ENCODE data around the gene RBM20. TPM values are rescaled to one million over a fixed set of nuclear protein-coding genes. Genes with fewer than 3 reads are reported as not detected.
A peak's percentile ranks its signal among the peaks of the same experiment; 100 is the strongest.
"Not testable (repeated sequence)": the region's sequence is repeated elsewhere in the genome, so short reads cannot be mapped to it uniquely, and the experiment has no call there.

RBM20 gene
- polyA plus RNA-seq, 3 donors, result not detected

- Histone ChIP-seq H3K4me1 (ENCODE audit: control insufficient read depth in 1 of 2, insufficient read depth in 2 of 2, low read length in 2 of 2) (no peaks in the 10 kb centered on the region), H3K4me3 (replicated peaks in 1 of 3; ENCODE audit: low read depth in 2 of 3, low read length in 3 of 3) (no peak overlapping the region), H3K9me3 (replicated peaks in 1 of 2; ENCODE audit: control insufficient read depth in 1 of 2, insufficient read depth in 1 of 2, low read length in 2 of 2) (no peaks in the 10 kb centered on the region), H4K20me1 (ENCODE audit: insufficient read depth, low read length) (no peaks in the 10 kb centered on the region), H3K36me3 (replicated peaks in 1 of 2; ENCODE audit: control insufficient read depth in 1 of 2, insufficient read depth in 2 of 2, low read length in 2 of 2) (peaks cover 14 to 28% of the 10 kb centered on the region in 2 donors), H3K27ac (ENCODE audit: low read depth in 1 of 2, low read length in 2 of 2) (no peak overlapping the region), H3K9ac (ENCODE audit: insufficient read depth, low read length, poor library complexity, severe bottlenecking) (no peak overlapping the region), H3K79me2 (ENCODE audit: insufficient read depth, low read length) (no peaks in the 10 kb centered on the region), H2AFZ (ENCODE audit: insufficient read depth, low read depth, low read length, poor library complexity, severe bottlenecking) (no peak overlapping the region), H3K4me2 (replicated peaks; ENCODE audit: extremely low read depth, low read length, poor library complexity, severe bottlenecking) (no peak overlapping the region), H3K27me3 (ENCODE audit: control insufficient read depth in 2 of 2, insufficient read depth in 2 of 2, low read length in 2 of 2) (no peaks in the 10 kb centered on the region)
- 36% methylated on average over 2 of the region's 3 CpGs for WGBS (ENCODE audit: insufficient coverage)
- Mint-ChIP-seq H3K4me3 (no peak overlapping the region), H3K4me1 (peaks cover 7% of the 10 kb centered on the region), H3K27ac (peak overlapping the region in 1 of 7 donors; percentile 17), H3K36me3 (peaks cover 12 to 32% of the 10 kb centered on the region in 2 donors), H3K27me3 (ENCODE audit: low read depth in 3 of 3) (no peaks in the 10 kb centered on the region), H3K9me3 (no peaks in the 10 kb centered on the region)
- TF ChIP-seq CTCF (IDR thresholded peaks at IDR 0.05), result peak; percentile 82
- peak; percentile 10 to 14 (median 12) for DNase-seq
- intact Hi-C loops (cut with micrococcal nuclease), result loop anchor here (10.0 kb wide), 1 partner anchor 984 kb away; no protein-coding TSS in a partner anchor
Measured at GRCh38 chr10:110610308-110610774, 33.8 kb upstream of the RBM20 start.

GRCh38 chr10:110610781-110611180, 33.4 kb upstream of the RBM20 start:
- H2AFZ ChIP-seq (ENCODE audit: insufficient read depth, low read depth, low read length, poor library complexity, severe bottlenecking); H3K4me3 Mint-ChIP-seq: not testable (repeated sequence)
- H3K36me3 Mint-ChIP-seq, result peaks cover 9 to 30% of the 10 kb centered on the region in 2 donors

More at GRCh38 chr10:110610781-110611180, 33.4 kb upstream of the RBM20 start:
- not testable (repeated sequence) for H3K27ac Mint-ChIP-seq; H3K4me1 ChIP-seq (ENCODE audit: control insufficient read depth in 1 of 2, insufficient read depth in 2 of 2, low read length in 2 of 2); H3K9me3 ChIP-seq (replicated peaks in 1 of 2; ENCODE audit: control insufficient read depth in 1 of 2, insufficient read depth in 1 of 2, low read length in 2 of 2); H3K4me3 ChIP-seq (replicated peaks in 1 of 3; ENCODE audit: low read depth in 2 of 3, low read length in 3 of 3); H3K27me3 ChIP-seq (ENCODE audit: control insufficient read depth in 2 of 2, insufficient read depth in 2 of 2, low read length in 2 of 2); H3K27ac ChIP-seq (ENCODE audit: low read depth in 1 of 2, low read length in 2 of 2); H3K9ac ChIP-seq (ENCODE audit: insufficient read depth, low read length, poor library complexity, severe bottlenecking); H3K27me3 Mint-ChIP-seq (ENCODE audit: low read depth in 3 of 3); H4K20me1 ChIP-seq (ENCODE audit: insufficient read depth, low read length); H3K9me3 Mint-ChIP-seq; DNase-seq; H3K79me2 ChIP-seq (ENCODE audit: insufficient read depth, low read length); H3K4me2 ChIP-seq (replicated peaks; ENCODE audit: extremely low read depth, low read length, poor library complexity, severe bottlenecking); H3K4me1 Mint-ChIP-seq
- 50% methylated on average over 2 of the region's 3 CpGs for WGBS (ENCODE audit: insufficient coverage)
- peaks cover 10 to 23% of the 10 kb centered on the region in 2 donors for H3K36me3 ChIP-seq (replicated peaks in 1 of 2; ENCODE audit: control insufficient read depth in 1 of 2, insufficient read depth in 2 of 2, low read length in 2 of 2)
- intact Hi-C loops (cut with micrococcal nuclease), result loop anchor here (10.0 kb wide), 1 partner anchor 984 kb away; no protein-coding TSS in a partner anchor

Data from CD14-positive monocyte (primary cell).